HepG2 (cell line): ENCODE data around the gene HEPN1. TPM values are rescaled to one million over a fixed set of nuclear protein-coding genes. Genes with fewer than 3 reads are reported as not detected.

Experiments used
- ATAC-seq: fragments of 200-7000 bp; cut with Tn5 transposase; 3 replicates; pipeline ENCODE4 v1.9.1; 2020; ENCODE audit warnings: mild to moderate bottlenecking, moderate library complexity
- BruUV-seq: library from RNA; stranded (reverse); fragments of 400-500 nt; replicated peaks from 2 replicates; lab custom pipeline; 2021; lab: Mats Ljungman, UMichigan
- CTCF ChIA-PET: fragments of 300-600 bp; formaldehyde crosslinking; extraction: SDS; loops from one replicate; lab custom pipeline; 2021; ENCODE audit warnings: low total read pairs, inconsistent platforms, low intra/inter-chr PET ratio; lab: Yijun Ruan, JAX
- POLR2A ChIA-PET: fragments of 350-600 bp; sonication (Branson Sonifier 250); formaldehyde crosslinking; loops from one replicate; lab custom pipeline; 2020; ENCODE audit warnings: antibody characterized with exemption, inconsistent platforms; lab: Yijun Ruan, JAX
- DNase-seq: peaks from one replicate; pipeline ENCODE4 v3.0.0-alpha.2; 2015; ENCODE audit warnings: low spot score
- FAIRE-seq: peaks from 3 replicates; lab custom pipeline; 2011; peaks lifted over from hg19 to GRCh38; lab: Jason Lieb, UNC
- H2AFZ ChIP-seq: one replicate; pipeline ENCODE4 v1.6.1; 2011; ENCODE audit warnings: low read length, inconsistent platforms
- H3K27ac ChIP-seq: fragments of 300-600 bp; 3 replicates; pipeline ENCODE4 v1.8.0; 2011; ENCODE audit warnings: mixed run types, mild to moderate bottlenecking, mixed read lengths, low read length, inconsistent platforms; ENCODE audit not compliant: insufficient read depth; ENCODE audit errors: extremely low read length
- H3K27me3 ChIP-seq, 2 experiments: fragments of 200-600 bp in 1 of 2; 2 replicates in 1 of 2; 3 replicates in 1 of 2; pipeline versions ENCODE4 v1.6.0 to v1.8.0; 2011; ENCODE audit warnings: low read length in 2 of 2, mild to moderate bottlenecking in 2 of 2, moderate library complexity in 2 of 2, inconsistent platforms in 1 of 2; ENCODE audit not compliant: insufficient read depth in 2 of 2, control insufficient read depth in 1 of 2
- H3K36me3 ChIP-seq, 2 experiments: fragments of 200-600 bp in 1 of 2; replicated peaks in 1 of 2; 2 replicates in 1 of 2; 3 replicates in 1 of 2; pipeline versions ENCODE4 v1.5.1 to v1.8.0; 2011; ENCODE audit warnings: low read length in 2 of 2, inconsistent platforms in 1 of 2; ENCODE audit not compliant: insufficient read depth in 2 of 2, control insufficient read depth in 1 of 2
- H3K4me1 ChIP-seq: 2 replicates; pipeline ENCODE4 v1.5.1; 2012; ENCODE audit warnings: low read length, inconsistent platforms; ENCODE audit not compliant: insufficient read depth
- H3K4me2 ChIP-seq: 2 replicates; pipeline ENCODE4 v1.6.0; 2011; ENCODE audit warnings: low read depth, low read length, inconsistent platforms
- H3K4me3 ChIP-seq, 3 experiments: fragments of 200-600 bp in 1 of 3; sonication (generic), shearing (Covaris generic) in 1 of 3; replicated peaks in 1 of 3; 2 replicates each; pipeline ENCODE4 v1.5.1; 2011 to 2016; ENCODE audit warnings: low read length in 3 of 3, inconsistent platforms in 2 of 3, low read depth in 2 of 3, mild to moderate bottlenecking in 2 of 3, control low read depth in 1 of 3, mixed read lengths in 1 of 3; ENCODE audit not compliant: insufficient read depth in 1 of 3
- H3K79me2 ChIP-seq: one replicate; pipeline ENCODE4 v1.6.1; 2011; ENCODE audit warnings: low read length, inconsistent platforms; ENCODE audit not compliant: insufficient read depth
- H3K9ac ChIP-seq: 2 replicates; pipeline ENCODE4 v1.6.0; 2011; ENCODE audit warnings: mild to moderate bottlenecking, low read depth, low read length, inconsistent platforms; ENCODE audit not compliant: insufficient read depth
- H3K9me3 ChIP-seq: 2 replicates; pipeline ENCODE4 v1.5.1; 2012; ENCODE audit warnings: mild to moderate bottlenecking, low read length
- H4K20me1 ChIP-seq: 2 replicates; pipeline ENCODE4 v1.6.0; 2011; ENCODE audit warnings: inconsistent platforms, mild to moderate bottlenecking, low read length, moderate library complexity; ENCODE audit not compliant: insufficient read depth
- ARHGAP35 ChIP-seq: sonication (generic); formaldehyde crosslinking; IDR thresholded peaks from 2 replicates; pipeline ENCODE4 v1.9.0; 2022; ENCODE audit warnings: mild to moderate bottlenecking, inconsistent platforms, moderate library complexity, missing genetic modification reagents, borderline replicate concordance
- BORCS8-MEF2B ChIP-seq: sonication (generic); formaldehyde crosslinking; IDR thresholded peaks from 2 replicates; pipeline ENCODE4 v1.8.0; 2022; ENCODE audit warnings: mild to moderate bottlenecking, missing genetic modification reagents
- JDP2 ChIP-seq: sonication (generic); formaldehyde crosslinking; IDR thresholded peaks from 2 replicates; pipeline ENCODE4 v1.8.1; 2022; ENCODE audit warnings: missing genetic modification reagents, borderline replicate concordance
- MXI1 ChIP-seq: IDR thresholded peaks from 3 replicates; pipeline ENCODE4 v1.6.1; 2012; ENCODE audit warnings: low read depth, low read length, inconsistent platforms, borderline replicate concordance
- SP1 ChIP-seq, 2 experiments: fragments of 450-650 bp in 1 of 2; sonication (generic) in 1 of 2; formaldehyde crosslinking in 1 of 2; IDR thresholded peaks; 2 replicates each; pipeline versions ENCODE4 v1.4.0 to v1.6.1; 2016 to 2020; ENCODE audit warnings: missing genetic modification reagents in 1 of 2
- ZNF207 ChIP-seq: fragments of 450-650 bp; IDR thresholded peaks from 2 replicates; pipeline ENCODE4 v1.6.1; 2016; ENCODE audit warnings: antibody characterized with exemption, borderline replicate concordance
- ZNF431 ChIP-seq: sonication (generic); formaldehyde crosslinking; IDR thresholded peaks from 2 replicates; pipeline ENCODE4 v1.9.0; 2022; ENCODE audit warnings: missing genetic modification reagents, low read depth, mild to moderate bottlenecking, borderline replicate concordance
- ZNF543 ChIP-seq: sonication (generic); formaldehyde crosslinking; IDR thresholded peaks from 2 replicates; pipeline ENCODE4 v1.4.0; 2020; ENCODE audit warnings: mild to moderate bottlenecking, missing genetic modification reagents
- WGBS: methylation state at CpG from one replicate; pipeline ENCODE4 v1.1.6; 2017; ENCODE audit warnings: low lambda C conversion rate; 5-methylcytosine and 5-hydroxymethylcytosine counted together
- in situ Hi-C: cut with HindIII; loops from 2 replicates; pipeline ENCODE4 v1.10.0; 2017; ENCODE audit warnings: low pct_unique_long_range_greater_than_20kb; ENCODE audit not compliant: extremely low pct_ligation_motif_present
- intact Hi-C: fragments of 100-400 bp; cut with micrococcal nuclease; formaldehyde crosslinking; loops from one replicate; pipeline ENCODE4 v1.10.0; 2022; ENCODE audit not compliant: unreplicated experiment
- polyA plus RNA-seq, 8 experiments: library from polyadenylated mRNA; depleted of rRNA in 3 of 8; stranded (reverse) in 7 of 8; unstranded in 1 of 8; fragments of >200 nt; fragmentation: Illumina TruSeq in 4 of 8; extraction: Trizol in 4 of 8; gene quantifications; 2 replicates each; pipeline versions ENCODE4 v1.2.1 to v1.2.3, GENCODE V29; 2011 to 2016; ENCODE audit warnings: low read depth in 4 of 8, missing spikeins in 1 of 8, mixed read lengths in 1 of 8; ENCODE audit not compliant: insufficient read depth in 1 of 8
- total RNA-seq, 5 experiments: library from RNA; depleted of rRNA; stranded (reverse); fragments of >200 nt; fragmentation: Illumina TruSeq; extraction: Trizol; gene quantifications; 2 replicates each; pipeline ENCODE4 v1.2.3, GENCODE V29; 2016; ENCODE audit warnings: low read depth in 1 of 5
- TF ChIP-seq, protein P1 (sequence below): sonication (generic); formaldehyde crosslinking; IDR thresholded peaks from 2 replicates; pipeline ENCODE4 v1.4.0; 2020; ENCODE audit warnings: missing genetic modification reagents
- TF ChIP-seq, protein P2 (sequence below): sonication (generic); formaldehyde crosslinking; IDR thresholded peaks from 2 replicates; pipeline ENCODE4 v1.5.0; 2020; ENCODE audit warnings: missing genetic modification reagents
- TF ChIP-seq, protein P3 (sequence below): sonication (generic); formaldehyde crosslinking; IDR thresholded peaks from 2 replicates; pipeline ENCODE4 v1.5.0; 2020; ENCODE audit warnings: missing genetic modification reagents, mild to moderate bottlenecking, borderline replicate concordance
- TF ChIP-seq, protein P4 (sequence below): sonication (generic); formaldehyde crosslinking; IDR thresholded peaks from 2 replicates; pipeline ENCODE4 v1.5.1; 2020; ENCODE audit warnings: mild to moderate bottlenecking, missing genetic modification reagents, borderline replicate concordance
- TF ChIP-seq, protein P5 (sequence below): sonication (generic); formaldehyde crosslinking; IDR thresholded peaks from 2 replicates; pipeline ENCODE4 v1.4.0; 2020; ENCODE audit warnings: missing genetic modification reagents
- TF ChIP-seq, protein P6 (sequence below): sonication (generic); formaldehyde crosslinking; IDR thresholded peaks from 2 replicates; pipeline ENCODE4 v1.5.1; 2020; ENCODE audit warnings: missing genetic modification reagents, mild to moderate bottlenecking, borderline replicate concordance

The HEPN1 gene
- total and polyA plus RNA-seq, 2 of the 13 experiments (the other 11 are each of a cell fraction or from before 2014, with no cell fraction given), result not detected

DNA sequence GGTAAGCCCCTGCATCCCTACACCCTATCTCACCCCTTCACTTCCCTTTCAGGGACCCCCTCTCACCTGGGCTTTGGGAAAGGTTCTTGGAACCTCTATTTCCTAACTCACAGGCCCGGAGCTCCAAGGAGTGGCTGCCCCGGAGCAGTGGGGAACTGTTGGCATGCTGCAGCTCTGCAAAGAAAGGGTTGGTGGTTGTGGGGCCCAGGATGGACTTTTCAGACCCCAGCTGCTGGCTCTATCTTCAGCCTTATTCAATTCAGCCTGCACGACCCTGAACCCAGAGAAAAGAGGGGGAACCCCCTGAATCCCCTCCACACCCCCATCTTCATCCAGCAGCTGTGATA is 31.4 kb upstream of the HEPN1 start:
- ATAC-seq, result no peak
- no peaks in the 10 kb centered on the region for H4K20me1 ChIP-seq
- no peak overlapping the region for H3K4me3 ChIP-seq
- 19% methylated on average over 3 of the region's 3 CpGs for WGBS
- DNase-seq, result no peak
- BruUV-seq, result no TSS peak
- intact Hi-C loops (no loop called here), in situ Hi-C loops (no loop called here)
- no peak overlapping the region for H3K9ac ChIP-seq
- peaks cover 0 to 34% of the 10 kb centered on the region in 2 experiments; a peak in 4 of 5 replicates for H3K27me3 ChIP-seq
- H3K36me3 ChIP-seq, result no peaks in the 10 kb centered on the region
- no peaks in the 10 kb centered on the region for H3K79me2 ChIP-seq
- H3K4me1 ChIP-seq, result peaks cover 34% of the 10 kb centered on the region
- H3K9me3 ChIP-seq, result no peaks in the 10 kb centered on the region
- CTCF ChIA-PET, result no interaction called here
- H3K4me2 ChIP-seq, result no peak overlapping the region
- TF ChIP-seq ZNF543 (CRISPR knock-in tag) (no peak), JDP2 (no peak), BORCS8-MEF2B (no peak), ZNF431 (no peak), SP1 (IDR thresholded peaks at IDR 0.05) (no peak), SP1 (CRISPR knock-in tag; IDR thresholded peaks at IDR 0.05) (no peak), MXI1 (no peak), ZNF207 (no peak), ARHGAP35 (CRISPR knock-in tag) (no peak)
- TF ChIP-seq, protein P1, sequence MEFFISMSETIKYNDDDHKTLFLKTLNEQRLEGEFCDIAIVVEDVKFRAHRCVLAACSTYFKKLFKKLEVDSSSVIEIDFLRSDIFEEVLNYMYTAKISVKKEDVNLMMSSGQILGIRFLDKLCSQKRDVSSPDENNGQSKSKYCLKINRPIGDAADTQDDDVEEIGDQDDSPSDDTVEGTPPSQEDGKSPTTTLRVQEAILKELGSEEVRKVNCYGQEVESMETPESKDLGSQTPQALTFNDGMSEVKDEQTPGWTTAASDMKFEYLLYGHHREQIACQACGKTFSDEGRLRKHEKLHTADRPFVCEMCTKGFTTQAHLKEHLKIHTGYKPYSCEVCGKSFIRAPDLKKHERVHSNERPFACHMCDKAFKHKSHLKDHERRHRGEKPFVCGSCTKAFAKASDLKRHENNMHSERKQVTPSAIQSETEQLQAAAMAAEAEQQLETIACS (CRISPR knock-in tag), result no peak
- TF ChIP-seq, protein P2, sequence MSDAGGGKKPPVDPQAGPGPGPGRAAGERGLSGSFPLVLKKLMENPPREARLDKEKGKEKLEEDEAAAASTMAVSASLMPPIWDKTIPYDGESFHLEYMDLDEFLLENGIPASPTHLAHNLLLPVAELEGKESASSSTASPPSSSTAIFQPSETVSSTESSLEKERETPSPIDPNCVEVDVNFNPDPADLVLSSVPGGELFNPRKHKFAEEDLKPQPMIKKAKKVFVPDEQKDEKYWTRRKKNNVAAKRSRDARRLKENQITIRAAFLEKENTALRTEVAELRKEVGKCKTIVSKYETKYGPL (CRISPR knock-in tag), result no peak
- TF ChIP-seq, protein P3, sequence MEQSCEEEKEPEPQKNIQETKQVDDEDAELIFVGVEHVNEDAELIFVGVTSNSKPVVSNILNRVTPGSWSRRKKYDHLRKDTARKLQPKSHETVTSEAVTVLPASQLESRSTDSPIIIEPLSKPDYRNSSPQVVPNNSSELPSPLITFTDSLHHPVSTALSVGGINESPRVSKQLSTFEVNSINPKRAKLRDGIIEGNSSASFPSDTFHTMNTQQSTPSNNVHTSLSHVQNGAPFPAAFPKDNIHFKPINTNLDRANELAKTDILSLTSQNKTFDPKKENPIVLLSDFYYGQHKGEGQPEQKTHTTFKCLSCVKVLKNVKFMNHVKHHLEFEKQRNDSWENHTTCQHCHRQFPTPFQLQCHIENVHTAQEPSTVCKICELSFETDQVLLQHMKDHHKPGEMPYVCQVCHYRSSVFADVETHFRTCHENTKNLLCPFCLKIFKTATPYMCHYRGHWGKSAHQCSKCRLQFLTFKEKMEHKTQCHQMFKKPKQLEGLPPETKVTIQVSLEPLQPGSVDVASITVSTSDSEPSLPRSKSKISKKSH (CRISPR knock-in tag), result no peak
- TF ChIP-seq, protein P4, sequence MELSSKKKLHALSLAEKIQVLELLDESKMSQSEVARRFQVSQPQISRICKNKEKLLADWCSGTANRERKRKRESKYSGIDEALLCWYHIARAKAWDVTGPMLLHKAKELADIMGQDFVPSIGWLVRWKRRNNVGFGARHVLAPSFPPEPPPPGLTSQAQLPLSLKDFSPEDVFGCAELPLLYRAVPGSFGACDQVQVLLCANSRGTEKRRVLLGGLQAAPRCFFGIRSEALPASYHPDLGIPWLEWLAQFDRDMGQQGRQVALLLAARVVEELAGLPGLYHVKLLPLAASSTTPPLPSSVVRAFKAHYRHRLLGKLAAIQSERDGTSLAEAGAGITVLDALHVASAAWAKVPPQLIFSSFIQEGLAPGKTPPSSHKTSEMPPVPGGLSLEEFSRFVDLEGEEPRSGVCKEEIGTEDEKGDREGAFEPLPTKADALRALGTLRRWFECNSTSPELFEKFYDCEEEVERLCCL, result no peak
- TF ChIP-seq, protein P5, sequence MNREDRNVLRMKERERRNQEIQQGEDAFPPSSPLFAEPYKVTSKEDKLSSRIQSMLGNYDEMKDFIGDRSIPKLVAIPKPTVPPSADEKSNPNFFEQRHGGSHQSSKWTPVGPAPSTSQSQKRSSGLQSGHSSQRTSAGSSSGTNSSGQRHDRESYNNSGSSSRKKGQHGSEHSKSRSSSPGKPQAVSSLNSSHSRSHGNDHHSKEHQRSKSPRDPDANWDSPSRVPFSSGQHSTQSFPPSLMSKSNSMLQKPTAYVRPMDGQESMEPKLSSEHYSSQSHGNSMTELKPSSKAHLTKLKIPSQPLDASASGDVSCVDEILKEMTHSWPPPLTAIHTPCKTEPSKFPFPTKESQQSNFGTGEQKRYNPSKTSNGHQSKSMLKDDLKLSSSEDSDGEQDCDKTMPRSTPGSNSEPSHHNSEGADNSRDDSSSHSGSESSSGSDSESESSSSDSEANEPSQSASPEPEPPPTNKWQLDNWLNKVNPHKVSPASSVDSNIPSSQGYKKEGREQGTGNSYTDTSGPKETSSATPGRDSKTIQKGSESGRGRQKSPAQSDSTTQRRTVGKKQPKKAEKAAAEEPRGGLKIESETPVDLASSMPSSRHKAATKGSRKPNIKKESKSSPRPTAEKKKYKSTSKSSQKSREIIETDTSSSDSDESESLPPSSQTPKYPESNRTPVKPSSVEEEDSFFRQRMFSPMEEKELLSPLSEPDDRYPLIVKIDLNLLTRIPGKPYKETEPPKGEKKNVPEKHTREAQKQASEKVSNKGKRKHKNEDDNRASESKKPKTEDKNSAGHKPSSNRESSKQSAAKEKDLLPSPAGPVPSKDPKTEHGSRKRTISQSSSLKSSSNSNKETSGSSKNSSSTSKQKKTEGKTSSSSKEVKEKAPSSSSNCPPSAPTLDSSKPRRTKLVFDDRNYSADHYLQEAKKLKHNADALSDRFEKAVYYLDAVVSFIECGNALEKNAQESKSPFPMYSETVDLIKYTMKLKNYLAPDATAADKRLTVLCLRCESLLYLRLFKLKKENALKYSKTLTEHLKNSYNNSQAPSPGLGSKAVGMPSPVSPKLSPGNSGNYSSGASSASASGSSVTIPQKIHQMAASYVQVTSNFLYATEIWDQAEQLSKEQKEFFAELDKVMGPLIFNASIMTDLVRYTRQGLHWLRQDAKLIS (CRISPR knock-in tag), result no peak
- TF ChIP-seq, protein P6, sequence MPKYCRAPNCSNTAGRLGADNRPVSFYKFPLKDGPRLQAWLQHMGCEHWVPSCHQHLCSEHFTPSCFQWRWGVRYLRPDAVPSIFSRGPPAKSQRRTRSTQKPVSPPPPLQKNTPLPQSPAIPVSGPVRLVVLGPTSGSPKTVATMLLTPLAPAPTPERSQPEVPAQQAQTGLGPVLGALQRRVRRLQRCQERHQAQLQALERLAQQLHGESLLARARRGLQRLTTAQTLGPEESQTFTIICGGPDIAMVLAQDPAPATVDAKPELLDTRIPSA (CRISPR knock-in tag), result no peak
- no peak for FAIRE-seq
- POLR2A ChIA-PET, result no interaction called here
- H3K27ac ChIP-seq, result no peak overlapping the region
- H2AFZ ChIP-seq, result no peak overlapping the region
